CD4-positive, alpha-beta T cell (primary cell): ENCODE results near the gene RPS27A. TPM values are rescaled to one million over a fixed set of nuclear protein-coding genes. Genes with fewer than 3 reads are reported as not detected.
"Not testable (repeated sequence)": the region's sequence is repeated elsewhere in the genome, so short reads cannot be mapped to it uniquely, and the experiment has no call there.

ENCODE experiments used
- ATAC-seq: fragments of 200-7000 bp; cut with Tn5 transposase; one replicate; pipeline ENCODE4 v1.10.0; 2022; ENCODE audit warnings: mild to moderate bottlenecking; ENCODE audit not compliant: poor library complexity
- CTCF ChIA-PET: fragments of 350-600 bp; sonication (Branson Sonifier 250); formaldehyde crosslinking; loops from one replicate; lab custom pipeline; 2021; ENCODE audit warnings: antibody characterized with exemption, inconsistent platforms; lab: Charles Lee
- POLR2A ChIA-PET: fragments of 350-600 bp; sonication (Branson Sonifier 250); formaldehyde crosslinking; loops from one replicate; lab custom pipeline; 2021; ENCODE audit warnings: antibody characterized with exemption, inconsistent platforms; lab: Charles Lee
- DNase-seq, 14 experiments: peaks; one replicate each; pipeline ENCODE4 v3.0.0-alpha.2; 2013 to 2020; ENCODE audit warnings: mixed read lengths in 2 of 14
- H3K27ac ChIP-seq, 2 donors: one replicate each; pipeline versions ENCODE4 v1.5.1 to v1.7.0; 2013; ENCODE audit warnings: low read length in 2 of 2, low read depth in 1 of 2, mild to moderate bottlenecking in 1 of 2
- H3K27me3 ChIP-seq, 2 experiments: 1 replicate in 1 of 2; 2 replicates in 1 of 2; pipeline versions ENCODE4 v1.6.1 to v1.7.0; 2013; ENCODE audit warnings: low read length in 2 of 2, control low read depth in 1 of 2, mild to moderate bottlenecking in 1 of 2, moderate library complexity in 1 of 2; ENCODE audit not compliant: insufficient read depth in 2 of 2, control insufficient read depth in 1 of 2
- H3K36me3 ChIP-seq: one replicate; pipeline ENCODE4 v1.6.1; 2013; ENCODE audit warnings: low read length, control low read depth; ENCODE audit not compliant: insufficient read depth
- H3K4me1 ChIP-seq: one replicate; pipeline ENCODE4 v1.6.1; 2013; ENCODE audit warnings: low read length, control low read depth; ENCODE audit not compliant: insufficient read depth
- H3K4me3 ChIP-seq: one replicate; pipeline ENCODE4 v1.5.1; 2013; ENCODE audit warnings: mild to moderate bottlenecking, low read length, moderate library complexity
- H3K9me3 ChIP-seq, 2 experiments: 1 replicate in 1 of 2; 2 replicates in 1 of 2; pipeline versions ENCODE4 v1.6.1 to v1.7.0; 2013; ENCODE audit warnings: low read length in 2 of 2, mild to moderate bottlenecking in 2 of 2, control low read depth in 1 of 2, moderate library complexity in 1 of 2; ENCODE audit not compliant: control insufficient read depth in 1 of 2, insufficient read depth in 1 of 2
- H3K27ac Mint-ChIP-seq: one replicate; pipeline ENCODE4 v1.8.0; 2020; ENCODE audit warnings: mixed read lengths
- H3K27me3 Mint-ChIP-seq: one replicate; pipeline ENCODE4 v1.8.0; 2021; ENCODE audit warnings: mixed read lengths
- H3K36me3 Mint-ChIP-seq: one replicate; pipeline ENCODE4 v1.8.0; 2021; ENCODE audit warnings: low read depth, mixed read lengths
- H3K4me1 Mint-ChIP-seq: one replicate; pipeline ENCODE4 v1.8.0; 2021; ENCODE audit warnings: low read depth, mixed read lengths
- H3K4me3 Mint-ChIP-seq: one replicate; pipeline ENCODE4 v1.8.0; 2020; ENCODE audit warnings: mild to moderate bottlenecking, mixed read lengths
- H3K9me3 Mint-ChIP-seq: one replicate; pipeline ENCODE4 v1.8.0; 2020; ENCODE audit warnings: mixed read lengths
- intact Hi-C, 2 experiments: fragments of 100-400 bp; cut with DNase I in 1 of 2; cut with micrococcal nuclease in 1 of 2; formaldehyde crosslinking; loops; one replicate each; pipeline versions ENCODE4 v1.15.1 to v1.9.0; 2023 to 2025; cut with DNase I, micrococcal nuclease
- total RNA-seq, 174 experiments: library from RNA in 2 of 174; stranded (reverse) in 2 of 174; gene quantifications; one replicate each; pipeline ENCODE4 v1.2.3 and lab custom pipeline; 2021 to 2026
- TF ChIP-seq, protein P1 (sequence below): fragments of 200-600 bp; IDR thresholded peaks from one replicate; pipeline ENCODE4 v1.8.0; 2022; ENCODE audit warnings: antibody characterized with exemption, mild to moderate bottlenecking

RPS27A gene
- total RNA-seq, 2 experiments from 2014 or later, result 2,201 to 2,315 TPM

- H3K4me3 Mint-ChIP-seq, result peak within 1 kb of the TSS; percentile 96
- DNase-seq (peak; percentile 68 to 93 (median 82)), ATAC-seq (peak; percentile 86)
- Histone ChIP-seq H3K4me1 (peaks cover 15% of the 10 kb centered on the region), H3K9me3 (no peaks in the 10 kb centered on the region), H3K4me3 (peak within 1 kb of the TSS; percentile 87), H3K27me3 (no peaks in the 10 kb centered on the region), H3K36me3 (peaks cover 4% of the 10 kb centered on the region), H3K27ac (peak within 1 kb of the TSS; percentile 66 to 84)
- TF ChIP-seq, protein P1, sequence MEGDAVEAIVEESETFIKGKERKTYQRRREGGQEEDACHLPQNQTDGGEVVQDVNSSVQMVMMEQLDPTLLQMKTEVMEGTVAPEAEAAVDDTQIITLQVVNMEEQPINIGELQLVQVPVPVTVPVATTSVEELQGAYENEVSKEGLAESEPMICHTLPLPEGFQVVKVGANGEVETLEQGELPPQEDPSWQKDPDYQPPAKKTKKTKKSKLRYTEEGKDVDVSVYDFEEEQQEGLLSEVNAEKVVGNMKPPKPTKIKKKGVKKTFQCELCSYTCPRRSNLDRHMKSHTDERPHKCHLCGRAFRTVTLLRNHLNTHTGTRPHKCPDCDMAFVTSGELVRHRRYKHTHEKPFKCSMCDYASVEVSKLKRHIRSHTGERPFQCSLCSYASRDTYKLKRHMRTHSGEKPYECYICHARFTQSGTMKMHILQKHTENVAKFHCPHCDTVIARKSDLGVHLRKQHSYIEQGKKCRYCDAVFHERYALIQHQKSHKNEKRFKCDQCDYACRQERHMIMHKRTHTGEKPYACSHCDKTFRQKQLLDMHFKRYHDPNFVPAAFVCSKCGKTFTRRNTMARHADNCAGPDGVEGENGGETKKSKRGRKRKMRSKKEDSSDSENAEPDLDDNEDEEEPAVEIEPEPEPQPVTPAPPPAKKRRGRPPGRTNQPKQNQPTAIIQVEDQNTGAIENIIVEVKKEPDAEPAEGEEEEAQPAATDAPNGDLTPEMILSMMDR, result no peak
- no peaks in the 10 kb centered on the region for H3K27me3 Mint-ChIP-seq
- POLR2A ChIA-PET, result interaction anchor here (0.9 to 2.1 kb wide), 7 partner anchors 10 to 251 kb away, joined by 3 to 7 read pairs (median 6); partner anchors contain the start of genes CFAP36, CLHC1 and RPS27A
- H3K9me3 Mint-ChIP-seq, result no peaks in the 10 kb centered on the region
- H3K4me1 Mint-ChIP-seq, result peaks cover 19% of the 10 kb centered on the region
- intact Hi-C loops, result loop anchor here (1.0 to 10.0 kb wide), 4 partner anchors 14 to 346 kb away; partner anchors contain the start of genes CCDC88A (in 1 of the 2), CLHC1 (in 1 of the 2), PPP4R3B (in 1 of the 2) and RPS27A (in 1 of the 2)
- CTCF ChIA-PET, result interaction anchor here (0.6 kb wide), 1 partner anchor 254 kb away, joined by 4 read pairs; no protein-coding TSS in a partner anchor
- H3K27ac Mint-ChIP-seq, result peak within 1 kb of the TSS; percentile 95
- H3K36me3 Mint-ChIP-seq, result peaks cover 35% of the 10 kb centered on the region
Observed at GRCh38 chr2:55268907-55269644, 36.6 kb downstream of the RPS27A start, which contains the start of gene MTIF2. Gene MTIF2 (minus strand): TSS chr2:55269231. CDS start chr2:55263858, 5,373 bp downstream.

GRCh38 chr2:55269645-55269990 lies 37.1 kb downstream of the RPS27A start:
- H3K27me3 ChIP-seq, result no peaks in the 10 kb centered on the region
- intact Hi-C loops, result loop anchor here in 1 of 2 experiments (2.0 to 10.0 kb wide), 3 partner anchors 13 to 345 kb away; partner anchors contain the start of genes CCDC88A and PPP4R3B
- TF ChIP-seq, protein P1, result no peak
- H3K27ac ChIP-seq, result peak overlapping the region; percentile 66 to 84
- Mint-ChIP-seq H3K27ac (peak overlapping the region; percentile 95), H3K4me3 (peak overlapping the region; percentile 96), H3K27me3 (no peaks in the 10 kb centered on the region), H3K4me1 (peaks cover 19% of the 10 kb centered on the region), H3K9me3 (no peaks in the 10 kb centered on the region), H3K36me3 (peaks cover 30% of the 10 kb centered on the region)
- H3K36me3 ChIP-seq, result peaks cover 3% of the 10 kb centered on the region
- ATAC-seq, result no peak
- POLR2A ChIA-PET, result interaction anchor here (1.1 to 2.1 kb wide), 4 partner anchors 12 to 250 kb away, joined by 3 to 7 read pairs (median 7); partner anchors contain the start of genes CFAP36, CLHC1 and RPS27A
- H3K9me3 ChIP-seq, result no peaks in the 10 kb centered on the region
- H3K4me1 ChIP-seq, result peaks cover 15% of the 10 kb centered on the region
- DNase-seq, result peak in 4 of 14 experiments; percentile 15 to 35 (median 20)
- CTCF ChIA-PET, result interaction anchor here (0.6 to 1.1 kb wide), 2 partner anchors 162 to 255 kb away, joined by 4 read pairs; no protein-coding TSS in a partner anchor
- peak overlapping the region; percentile 87 for H3K4me3 ChIP-seq

GRCh38 chr2:55274346-55274745 lies 41.9 kb downstream of the RPS27A start:
- H3K27ac Mint-ChIP-seq, H3K36me3 ChIP-seq, H3K36me3 Mint-ChIP-seq, CTCF ChIA-PET, H3K27ac ChIP-seq, H3K9me3 Mint-ChIP-seq, H3K27me3 Mint-ChIP-seq, DNase-seq, H3K9me3 ChIP-seq, H3K27me3 ChIP-seq, H3K4me3 ChIP-seq, H3K4me1 Mint-ChIP-seq, H3K4me3 Mint-ChIP-seq, intact Hi-C loops, ATAC-seq: not testable (repeated sequence)
- H3K4me1 ChIP-seq, result peaks cover 10% of the 10 kb centered on the region
- POLR2A ChIA-PET, result interaction anchor here (0.6 kb wide), 1 partner anchor 601 kb away, joined by 3 read pairs; no protein-coding TSS in a partner anchor
